GM19023 (cell line): ENCODE results near the gene MEGF11.

Experiments
- ATAC-seq: cut with Tn5 transposase; IDR thresholded peaks from one replicate; pipeline ENCODE4 v1.9.1; 2021; ENCODE audit warnings: mild to moderate bottlenecking, moderate library complexity; ENCODE audit not compliant: unreplicated experiment

Gene MEGF11

GRCh38 chr15:66038387-66039116 lies 215.0 kb downstream of the MEGF11 start:
- ATAC-seq = no peak

DNA sequence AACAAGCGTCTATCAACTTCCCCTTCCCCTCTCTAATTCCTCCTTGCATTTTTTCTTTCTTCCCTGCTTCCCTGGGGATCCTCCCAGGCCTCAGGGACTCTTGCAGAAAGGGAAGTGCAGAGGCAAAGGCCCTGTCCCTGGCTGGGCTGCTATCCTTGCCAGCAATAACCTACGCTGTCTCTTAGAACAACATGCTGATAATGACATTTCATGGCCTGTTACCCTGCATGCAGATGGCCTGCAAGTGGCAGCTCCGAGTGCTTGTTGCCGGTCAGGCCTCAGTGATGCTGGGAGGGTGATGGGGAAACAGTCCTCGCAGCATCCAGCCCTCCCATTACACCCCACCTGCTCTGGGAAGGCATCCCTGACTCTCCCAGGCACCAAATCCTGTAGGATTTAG lies 216.7 kb downstream of the MEGF11 start:
- no peak for ATAC-seq

GRCh38 chr15:66035901-66036300 lies 217.6 kb downstream of the MEGF11 start:
- ATAC-seq = no peak

GRCh38 chr15:66033143-66033542 lies 220.4 kb downstream of the MEGF11 start:
- no peak for ATAC-seq

- no peak for ATAC-seq
Observed at GRCh38 chr15:66032006-66032405, 221.5 kb downstream of the MEGF11 start.

DNA sequence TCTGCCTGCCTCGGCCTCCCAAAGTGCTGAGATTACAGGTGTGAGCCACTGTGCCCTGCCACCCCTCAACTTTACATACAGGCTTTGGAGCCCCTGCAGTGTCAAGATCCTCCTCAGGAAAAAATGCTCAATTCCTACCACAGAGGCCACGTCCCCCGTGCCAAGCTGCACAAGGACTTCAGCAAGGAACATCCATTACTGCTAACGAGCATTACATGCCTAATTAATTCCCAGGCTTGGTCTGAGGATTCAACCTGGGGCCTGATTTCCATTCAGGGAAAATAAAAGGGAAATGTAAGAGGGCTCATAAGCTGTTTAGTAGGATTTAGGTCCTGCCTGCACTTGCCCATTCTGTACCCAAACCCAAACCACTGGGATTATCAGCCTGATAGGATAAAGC lies 222.9 kb downstream of the MEGF11 start:
- ATAC-seq = no peak

DNA sequence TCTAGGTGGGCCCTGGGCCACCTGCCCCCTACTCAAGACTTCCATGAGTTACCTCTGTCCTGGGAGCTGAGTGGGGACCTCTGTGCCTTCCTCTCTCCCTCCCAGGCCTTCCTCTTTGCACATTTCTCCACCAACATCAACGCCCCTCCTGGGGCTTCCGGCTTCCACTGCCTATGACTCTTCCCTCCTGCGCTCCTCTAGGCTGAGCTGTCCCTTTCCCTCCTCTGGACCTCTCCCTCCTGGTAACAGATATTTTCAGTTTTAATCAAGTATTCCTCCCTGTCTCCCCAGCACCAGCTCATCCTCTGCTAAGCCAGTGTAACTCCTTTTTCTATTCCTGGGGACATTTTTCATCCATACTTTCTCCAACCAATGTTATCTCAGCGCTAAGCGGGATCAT lies 223.9 kb downstream of the MEGF11 start:
- ATAC-seq = no peak

GRCh38 chr15:66027268-66027805 lies 226.2 kb downstream of the MEGF11 start:
- ATAC-seq = no peak

GRCh38 chr15:66025972-66026371 lies 227.6 kb downstream of the MEGF11 start:
- no peak for ATAC-seq

DNA sequence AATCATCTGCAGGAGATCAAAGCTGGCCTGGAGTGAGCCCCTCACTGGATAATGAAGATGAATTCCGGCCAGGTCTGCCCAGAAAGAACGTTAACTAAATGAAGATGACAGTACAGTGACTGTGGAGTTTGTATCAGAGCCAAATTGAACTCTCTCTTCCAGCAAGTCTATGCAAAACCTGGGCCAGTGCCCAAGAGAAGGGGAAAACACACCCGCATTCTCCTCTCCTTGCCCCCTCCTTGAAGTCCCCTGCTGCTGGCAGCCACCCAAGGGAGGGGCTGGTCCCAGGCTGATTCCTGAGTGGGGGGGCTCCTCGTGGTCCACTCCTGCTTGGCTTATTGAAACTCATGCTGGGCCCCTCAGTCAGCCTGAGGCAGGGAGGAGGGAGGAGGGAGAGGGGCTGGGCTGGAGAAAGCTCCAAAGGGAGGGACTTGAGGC lies 228.5 kb downstream of the MEGF11 start:
- ATAC-seq = no peak

GRCh38 chr15:66024116-66024515 lies 229.4 kb downstream of the MEGF11 start:
- ATAC-seq = no peak

GRCh38 chr15:66023311-66023972 lies 230.1 kb downstream of the MEGF11 start:
- ATAC-seq = no peak

- no peak for ATAC-seq
Observed at GRCh38 chr15:66022163-66022525, 231.4 kb downstream of the MEGF11 start.

DNA sequence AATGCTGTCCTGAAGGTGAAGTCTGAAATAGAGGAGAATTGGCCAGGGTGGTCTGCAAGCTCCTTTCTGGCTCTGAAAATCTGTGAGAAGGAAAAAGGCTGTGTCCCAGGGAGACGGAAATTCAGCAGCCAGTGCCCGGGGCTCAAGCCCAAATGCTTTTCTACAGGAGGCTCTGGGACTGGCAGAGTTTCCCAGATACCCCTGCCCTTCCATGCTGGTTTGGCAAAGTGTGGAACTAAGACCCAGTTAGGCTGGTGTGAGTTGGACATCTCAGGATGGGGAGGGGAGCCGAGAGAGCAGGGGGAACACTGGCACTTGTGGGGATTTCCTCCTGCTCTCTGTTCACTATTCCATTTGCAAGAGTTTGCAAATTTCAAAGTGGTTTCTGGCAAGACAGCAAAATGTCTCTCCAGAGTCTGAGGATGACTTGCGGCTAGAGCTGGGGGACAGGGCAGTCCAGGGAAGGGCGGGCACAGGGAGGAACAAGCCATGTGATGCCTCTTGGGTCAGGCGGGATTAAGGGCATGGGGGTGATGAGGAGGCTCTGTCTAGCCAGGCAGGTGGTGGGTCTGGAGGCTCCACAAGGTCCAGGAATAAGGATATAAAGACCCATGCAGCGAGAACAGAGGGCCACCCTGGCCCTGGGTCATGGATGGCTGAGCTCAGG lies 231.9 kb downstream of the MEGF11 start:
- no peak for ATAC-seq

- no peak for ATAC-seq
Observed at GRCh38 chr15:66019826-66020398, 233.6 kb downstream of the MEGF11 start.

- no peak for ATAC-seq
Observed at GRCh38 chr15:66019368-66019767, 234.2 kb downstream of the MEGF11 start.

- ATAC-seq = no peak
Observed at GRCh38 chr15:66018488-66018797, 235.1 kb downstream of the MEGF11 start.

DNA sequence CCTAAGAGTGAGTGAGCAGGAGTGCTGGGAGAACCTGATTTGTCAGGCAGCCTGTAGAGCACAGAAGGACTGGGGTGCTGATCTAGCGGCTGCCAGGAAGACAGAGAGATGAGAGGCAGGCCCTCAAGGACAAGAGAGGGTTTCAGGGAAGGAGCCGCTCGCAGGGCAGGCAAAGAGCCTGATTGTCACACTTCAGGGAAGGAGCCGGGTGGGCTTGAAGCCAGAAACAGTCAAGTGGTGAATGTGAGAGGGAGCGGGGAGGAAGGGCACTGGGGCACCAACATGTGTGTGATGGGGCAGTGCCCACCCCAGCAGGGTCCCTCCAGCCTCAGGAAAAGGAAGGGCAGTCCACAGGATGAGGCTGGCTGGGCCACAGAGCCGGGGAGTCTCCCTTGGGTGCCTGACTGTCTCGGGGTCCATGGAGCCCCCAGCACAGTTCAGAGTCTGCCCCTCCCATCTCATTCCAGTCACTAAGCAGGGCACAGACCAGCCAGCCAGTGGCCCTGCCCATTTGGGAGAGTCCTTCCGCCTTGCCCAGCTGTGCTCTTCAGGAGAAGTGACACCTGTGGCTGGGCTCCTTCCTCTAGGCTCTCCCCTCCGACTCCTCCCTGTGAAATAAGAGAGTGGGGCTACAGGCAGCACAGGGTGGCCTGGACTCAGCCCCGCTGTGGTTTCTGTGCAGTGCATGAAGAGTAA lies 235.6 kb downstream of the MEGF11 start:
- ATAC-seq = no peak

GRCh38 chr15:66017000-66017399 lies 236.6 kb downstream of the MEGF11 start:
- no peak for ATAC-seq

- ATAC-seq = no peak
Observed at GRCh38 chr15:66016199-66016598, 237.4 kb downstream of the MEGF11 start.

GRCh38 chr15:66014635-66015182 lies 238.8 kb downstream of the MEGF11 start:
- ATAC-seq = no peak
